ENCODE data around the gene OR14A2.

GRCh38 chr1:247741756-247742155 is 6.2 kb downstream of the OR14A2 start:
- no peak for TF ChIP-seq EP300 (IDR thresholded peaks at IDR 0.05)
- no peak for TF ChIP-seq CTCF (IDR thresholded peaks at IDR 0.05)
- TF ChIP-seq POLR2A (IDR thresholded peaks at IDR 0.05), result no peak

All from sigmoid colon (tissue), 4 donors.